GM12878 (cell line): ENCODE results near the gene TAPBPL. TPM values are rescaled to one million over a fixed set of nuclear protein-coding genes. Genes with fewer than 3 reads are reported as not detected.
"Not testable (repeated sequence)": the region's sequence is repeated elsewhere in the genome, so short reads cannot be mapped to it uniquely, and the experiment has no call there.

Experiments used
- ATAC-seq: fragments of 200-7000 bp; cut with Tn5 transposase; 3 replicates; pipeline ENCODE4 v1.9.1; 2020; ENCODE audit warnings: mild to moderate bottlenecking, moderate library complexity
- BruUV-seq: library from RNA; stranded (reverse); fragments of 400-500 nt; replicated peaks from 2 replicates; lab custom pipeline; 2021; lab: Mats Ljungman, UMichigan
- CTCF ChIA-PET: fragments of 300-600 bp; sonication (Branson Sonifier 250); formaldehyde crosslinking; extraction: SDS; loops from one replicate; lab custom pipeline; 2021; ENCODE audit warnings: inconsistent platforms; lab: Yijun Ruan, JAX
- POLR2A ChIA-PET: fragments of 350-600 bp; formaldehyde crosslinking; extraction: SDS; loops from one replicate; lab custom pipeline; 2021; ENCODE audit warnings: inconsistent platforms; lab: Charles Lee
- RAD21 ChIA-PET: fragments of 300-600 bp; sonication (Branson Sonifier 250); formaldehyde crosslinking; loops from one replicate; lab custom pipeline; 2023; ENCODE audit warnings: antibody characterized with exemption; ENCODE audit not compliant: unreplicated experiment; lab: Charles Lee
- SMC1A ChIA-PET: fragments of 300-600 bp; sonication (Branson Sonifier 250); formaldehyde crosslinking; loops from one replicate; lab custom pipeline; 2023; ENCODE audit not compliant: unreplicated experiment, uncharacterized antibody; lab: Charles Lee
- DNase-seq: peaks from one replicate; pipeline ENCODE4 v3.0.0-alpha.2; 2011; ENCODE audit warnings: low read depth, low spot score
- FAIRE-seq: peaks from 3 replicates; lab custom pipeline; 2011; peaks lifted over from hg19 to GRCh38; lab: Jason Lieb, UNC
- H2AFZ ChIP-seq: 2 replicates; pipeline ENCODE4 v1.6.0; 2011; ENCODE audit warnings: low read depth, low read length, control low read depth; ENCODE audit not compliant: control insufficient read depth
- H3K27ac ChIP-seq: 2 replicates; pipeline ENCODE4 v1.5.1; 2011; ENCODE audit warnings: control low read depth; ENCODE audit not compliant: control insufficient read depth, insufficient read depth
- H3K27me3 ChIP-seq, 2 experiments: replicated peaks in 1 of 2; 2 replicates each; pipeline versions ENCODE4 v1.6.0 to v1.6.1; 2011; ENCODE audit warnings: low read length in 1 of 2; ENCODE audit not compliant: control insufficient read depth in 2 of 2, insufficient read depth in 2 of 2
- H3K36me3 ChIP-seq, 2 experiments: 2 replicates each; pipeline ENCODE4 v1.5.1; 2011; ENCODE audit warnings: low read length in 1 of 2; ENCODE audit not compliant: control insufficient read depth in 2 of 2, insufficient read depth in 2 of 2
- H3K4me1 ChIP-seq: 2 replicates; pipeline ENCODE4 v1.6.1; 2011; ENCODE audit warnings: mild to moderate bottlenecking, low read length, moderate library complexity, mixed read lengths; ENCODE audit not compliant: control insufficient read depth, insufficient read depth
- H3K4me2 ChIP-seq: 2 replicates; pipeline ENCODE4 v1.6.0; 2011; ENCODE audit warnings: control low read depth; ENCODE audit not compliant: control insufficient read depth, insufficient read depth
- H3K4me3 ChIP-seq: fragments of 200-600 bp; sonication (generic); 2 replicates; pipeline ENCODE4 v1.5.1; 2016
- H3K79me2 ChIP-seq: 2 replicates; pipeline ENCODE4 v1.6.0; 2011; ENCODE audit warnings: low read length; ENCODE audit not compliant: control insufficient read depth, insufficient read depth
- H3K9ac ChIP-seq: 2 replicates; pipeline ENCODE4 v1.8.0; 2011; ENCODE audit warnings: low read length, control low read depth, mixed read lengths; ENCODE audit not compliant: control insufficient read depth, insufficient read depth
- H3K9me3 ChIP-seq: replicated peaks from 3 replicates; pipeline ENCODE4 v1.5.1; 2011; ENCODE audit warnings: mild to moderate bottlenecking, low read length; ENCODE audit not compliant: control insufficient read depth, insufficient read depth
- H4K20me1 ChIP-seq: 2 replicates; pipeline ENCODE4 v1.6.0; 2011; ENCODE audit not compliant: control insufficient read depth, insufficient read depth
- CBX5 ChIP-seq: sonication (generic); IDR thresholded peaks from 2 replicates; pipeline ENCODE4 v1.6.1; 2016; ENCODE audit warnings: low read depth, moderate library complexity, mild to moderate bottlenecking, inconsistent platforms
- CEBPB ChIP-seq, 2 experiments: fragments of 150-350 bp in 1 of 2; IDR thresholded peaks; 2 replicates each; pipeline ENCODE4 v1.6.1; 2012 to 2014; ENCODE audit warnings: low read depth in 2 of 2, low read length in 2 of 2, borderline replicate concordance in 1 of 2, inconsistent platforms in 1 of 2
- PML ChIP-seq: IDR thresholded peaks from 2 replicates; pipeline ENCODE4 v1.6.1; 2012; ENCODE audit warnings: low read length, inconsistent platforms
- TCF12 ChIP-seq: IDR thresholded peaks from 2 replicates; pipeline ENCODE4 v1.6.1; 2011; ENCODE audit warnings: low read depth, mild to moderate bottlenecking, low read length
- TCF3 ChIP-seq: IDR thresholded peaks from 2 replicates; pipeline ENCODE4 v1.6.1; 2012; ENCODE audit warnings: low read depth, mild to moderate bottlenecking, low read length, borderline replicate concordance; ENCODE audit not compliant: insufficient read depth
- ZNF24 ChIP-seq: fragments of 450-650 bp; IDR thresholded peaks from 2 replicates; pipeline ENCODE4 v1.6.1; 2017; ENCODE audit warnings: antibody characterized with exemption, mild to moderate bottlenecking
- WGBS: methylation state at CpG from one replicate; pipeline ENCODE4 v1.1.6; 2016; ENCODE audit warnings: low lambda C conversion rate; ENCODE audit not compliant: insufficient replicate concordance, insufficient coverage; ENCODE audit errors: missing lambda C conversion rate; 5-methylcytosine and 5-hydroxymethylcytosine counted together
- in situ Hi-C: fragments of 300-500 bp; cut with MboI; formaldehyde crosslinking; loops from 9 replicates; pipeline ENCODE4 v1.14.3; 2018; ENCODE audit warnings: mixed read lengths
- intact Hi-C: fragments of 100-400 bp; cut with micrococcal nuclease; formaldehyde crosslinking; loops from one replicate; pipeline ENCODE4 v1.14.2; 2022; ENCODE audit not compliant: unreplicated experiment
- polyA plus RNA-seq, 11 experiments: library from polyadenylated mRNA; depleted of rRNA in 4 of 11; unstranded in 6 of 11; stranded (reverse) in 5 of 11; fragments of >200 nt; fragmentation: Nextera tagmentation in 4 of 11; fragmentation: Illumina TruSeq in 1 of 11; extraction: Ambion mirVana in 4 of 11; extraction: Trizol in 1 of 11; gene quantifications; 1 replicate in 1 of 11; 2 replicates in 10 of 11; pipeline versions ENCODE4 v1.2.1 to v1.2.3, GENCODE V29; 2011 to 2016; ENCODE audit warnings: inconsistent platforms in 2 of 11, missing spikeins in 2 of 11, low read depth in 1 of 11
- total RNA-seq, 4 experiments: library from RNA; depleted of rRNA in 3 of 4; stranded (reverse); fragments of >200 nt in 3 of 4; fragmentation: Illumina TruSeq in 1 of 4; extraction: Trizol in 1 of 4; gene quantifications; 2 replicates each; pipeline versions ENCODE4 v1.2.1 to v1.2.3, GENCODE V29; 2013 to 2021
- TF ChIP-seq, protein P1 (sequence below): IDR thresholded peaks from 2 replicates; pipeline ENCODE4 v1.6.1; 2011; ENCODE audit warnings: borderline replicate concordance, low read depth, mild to moderate bottlenecking, moderate library complexity, mixed read lengths, low read length; ENCODE audit not compliant: insufficient read depth; ENCODE audit errors: extremely low read length

The TAPBPL gene
- total and polyA plus RNA-seq, 10 of the 15 experiments (the other 5 are each of a cell fraction or from before 2014, with no cell fraction given): 12.4 to 45.0 (median 29.9) TPM

DNA sequence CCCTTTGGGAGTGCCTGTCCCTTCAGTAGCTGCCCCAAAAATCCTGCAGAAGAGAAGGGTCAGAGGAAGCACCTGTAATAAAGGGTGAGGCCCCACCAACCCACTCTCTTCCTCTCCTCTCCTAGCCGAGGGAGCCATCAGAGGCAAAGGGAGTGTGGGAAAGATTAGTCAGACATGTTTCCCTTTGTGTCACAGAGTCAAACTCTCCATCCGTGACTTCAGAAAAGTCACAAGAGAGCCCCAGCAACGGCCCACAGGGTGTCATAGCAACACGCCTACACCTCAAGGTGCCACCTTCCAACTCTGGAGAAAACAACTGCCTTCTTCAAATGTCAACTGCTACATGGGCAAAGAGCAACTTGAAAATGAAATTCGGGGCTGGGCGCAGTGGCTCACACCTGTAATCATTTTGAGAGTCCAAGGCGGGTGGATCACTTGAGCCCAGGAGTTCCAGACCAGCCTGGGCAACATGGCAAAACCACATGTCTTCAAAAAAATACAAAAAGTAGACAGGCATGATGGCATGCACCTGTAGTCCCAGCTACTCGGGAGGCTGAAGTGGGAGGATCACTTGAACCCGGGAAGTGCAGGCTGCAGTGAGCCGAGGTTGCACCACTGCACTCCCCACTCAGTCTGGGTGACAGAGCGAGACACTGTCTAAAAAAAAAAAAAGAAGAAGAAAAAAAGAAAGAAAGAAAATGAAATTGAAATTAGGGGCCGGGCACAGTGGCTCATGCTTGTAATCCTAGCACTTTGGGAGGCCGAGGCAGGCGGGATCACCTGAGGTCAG, 24.8 kb upstream of the TAPBPL start (continued):
- TF ChIP-seq, protein P1, sequence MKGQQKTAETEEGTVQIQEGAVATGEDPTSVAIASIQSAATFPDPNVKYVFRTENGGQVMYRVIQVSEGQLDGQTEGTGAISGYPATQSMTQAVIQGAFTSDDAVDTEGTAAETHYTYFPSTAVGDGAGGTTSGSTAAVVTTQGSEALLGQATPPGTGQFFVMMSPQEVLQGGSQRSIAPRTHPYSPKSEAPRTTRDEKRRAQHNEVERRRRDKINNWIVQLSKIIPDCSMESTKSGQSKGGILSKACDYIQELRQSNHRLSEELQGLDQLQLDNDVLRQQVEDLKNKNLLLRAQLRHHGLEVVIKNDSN: no peak
- TF ChIP-seq CBX5 (no peak), PML (no peak; the same call in 1 of the 2 replicates), TCF12 (peak; percentile 81), TCF3 (0 out of 2 replicates have a peak, but pooled peaks have one; percentile 54), CEBPB (IDR thresholded peaks at IDR 0.05; ENCODE audit: borderline replicate concordance in 1 of 2, low read depth in 2 of 2, low read length in 2 of 2) (0 out of 4 replicates have a peak, but pooled peaks of 1 of the 2 experiments have one; percentile 34), ZNF24 (no peak)
- TF ChIP-seq, all 136 proteins: peak for 63

DNA sequence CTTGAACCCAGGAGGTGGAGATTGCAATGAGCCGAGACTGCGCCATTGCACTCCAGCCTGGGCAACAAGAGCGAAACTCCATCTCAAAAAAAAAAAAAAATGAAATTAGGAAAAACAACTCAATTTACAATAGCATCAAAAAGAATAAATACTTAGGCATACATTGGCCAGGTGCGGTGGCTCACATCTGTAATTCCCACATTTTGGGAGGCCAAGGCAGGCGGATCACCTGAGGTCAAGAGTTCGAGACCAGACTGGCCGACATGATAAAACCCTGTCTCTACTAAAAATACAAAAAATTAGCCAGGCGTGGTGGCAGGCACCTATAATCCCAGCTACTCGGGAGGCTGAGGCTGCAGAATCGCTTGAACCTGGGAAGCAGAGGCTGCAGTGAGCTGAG, 24.0 kb upstream of the TAPBPL start:
- H3K79me2 ChIP-seq, DNase-seq, H4K20me1 ChIP-seq, H3K9me3 ChIP-seq, BruUV-seq, FAIRE-seq, ATAC-seq, H3K36me3 ChIP-seq, H3K27me3 ChIP-seq, H2AFZ ChIP-seq: not testable (repeated sequence)
- peak overlapping the region; percentile 71 for H3K9ac ChIP-seq
- POLR2A ChIA-PET: interaction anchor here (0.7 to 7.3 kb wide), 11 partner anchors 14 to 92 kb away, joined by 3 to 134 read pairs (median 7); partner anchors contain the start of genes CD27, TAPBPL and VAMP1
- CTCF ChIA-PET: interaction anchor here (0.9 to 8.1 kb wide), 10 partner anchors 12 to 130 kb away, joined by 3 to 240 read pairs (median 5); partner anchors contain the start of genes CD27 and VAMP1
- intact Hi-C loops: loop anchor here (1.0 kb wide), 4 partner anchors 16 to 66 kb away; partner anchors contain the start of gene MRPL51
- H3K27ac ChIP-seq: peak overlapping the region; percentile 95
- H3K4me1 ChIP-seq: peaks cover 81% of the 10 kb centered on the region
- SMC1A ChIA-PET: interaction anchor here (1.3 to 8.1 kb wide), 7 partner anchors 15 to 89 kb away, joined by 4 to 211 read pairs (median 51); partner anchors contain the start of genes CD27, MRPL51, TAPBPL and VAMP1
- peak overlapping the region; percentile 45 for H3K4me3 ChIP-seq
- peak overlapping the region; percentile 82 for H3K4me2 ChIP-seq
- in situ Hi-C loops: loop anchor here (5.0 kb wide), 2 partner anchors 35 to 105 kb away; partner anchors contain the start of gene GAPDH
- RAD21 ChIA-PET: interaction anchor here (1.3 to 7.6 kb wide), 9 partner anchors 11 to 110 kb away, joined by 4 to 151 read pairs (median 55); partner anchors contain the start of genes CD27 and TAPBPL
- 1% methylated on average over 10 of the region's 10 CpGs for WGBS
